Neural crest cell (in vitro differentiated cells): ENCODE measurements around the gene DGCR6. TPM values are rescaled to one million over a fixed set of nuclear protein-coding genes. Genes with fewer than 3 reads are reported as not detected.
"Not testable (repeated sequence)": the region's sequence is repeated elsewhere in the genome, so short reads cannot be mapped to it uniquely, and the experiment has no call there.

Source experiments
- DNase-seq: peaks from one replicate; pipeline ENCODE4 v3.0.0; 2021; ENCODE audit warnings: low read depth, mixed read lengths, low spot score
- H3K27ac Mint-ChIP-seq: one replicate; pipeline ENCODE4 v1.8.0; 2021; ENCODE audit warnings: mild to moderate bottlenecking, mixed read lengths; ENCODE audit not compliant: unreplicated experiment
- H3K27me3 Mint-ChIP-seq: 2 replicates; pipeline ENCODE4 v1.8.0; 2021; ENCODE audit warnings: low read depth, mild to moderate bottlenecking, mixed read lengths
- H3K36me3 Mint-ChIP-seq: 2 replicates; pipeline ENCODE4 v1.8.0; 2021; ENCODE audit warnings: low read depth, mild to moderate bottlenecking, mixed read lengths
- H3K4me1 Mint-ChIP-seq: 2 replicates; pipeline ENCODE4 v1.8.0; 2021; ENCODE audit warnings: mixed read lengths
- H3K4me3 Mint-ChIP-seq: one replicate; pipeline ENCODE4 v1.8.0; 2021; ENCODE audit warnings: mild to moderate bottlenecking, mixed read lengths
- H3K9me3 Mint-ChIP-seq: 2 replicates; pipeline ENCODE4 v1.8.0; 2021; ENCODE audit warnings: mixed read lengths
- total RNA-seq: library from RNA; stranded (reverse); gene quantifications from 2 replicates; pipeline ENCODE4 v1.2.1, GENCODE V29; 2021
- TF ChIP-seq, protein P1 (sequence below): fragments of 200-600 bp; sonication (generic); conservative IDR thresholded peaks from 2 replicates; pipeline ENCODE4 v1.5.0; 2021; ENCODE audit warnings: antibody characterized with exemption, mild to moderate bottlenecking

The DGCR6 gene
- total RNA-seq, 1 donor from 2014 or later, result 4.9 TPM

DNA sequence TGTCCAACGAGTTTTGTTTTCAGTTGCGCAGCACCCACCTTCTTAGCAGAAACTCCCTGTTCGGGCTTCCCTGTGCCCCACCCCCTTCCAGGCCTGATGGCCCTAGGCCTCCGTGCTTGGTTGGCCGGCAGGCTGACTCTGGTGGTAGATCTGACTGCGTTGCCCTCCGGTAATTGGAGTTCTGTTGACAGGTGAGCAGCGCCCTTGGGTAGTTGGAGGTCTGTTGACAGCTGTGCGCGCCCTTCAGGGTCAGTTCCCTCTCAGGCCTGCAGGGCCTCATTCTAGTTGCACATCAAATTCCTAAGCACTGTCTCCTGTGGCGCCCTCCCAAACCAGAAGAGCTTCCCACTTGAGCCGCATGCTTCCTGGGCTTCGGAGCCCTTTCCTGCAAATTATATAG, 776 bp downstream of the DGCR6 start:
- TF ChIP-seq, protein P1, sequence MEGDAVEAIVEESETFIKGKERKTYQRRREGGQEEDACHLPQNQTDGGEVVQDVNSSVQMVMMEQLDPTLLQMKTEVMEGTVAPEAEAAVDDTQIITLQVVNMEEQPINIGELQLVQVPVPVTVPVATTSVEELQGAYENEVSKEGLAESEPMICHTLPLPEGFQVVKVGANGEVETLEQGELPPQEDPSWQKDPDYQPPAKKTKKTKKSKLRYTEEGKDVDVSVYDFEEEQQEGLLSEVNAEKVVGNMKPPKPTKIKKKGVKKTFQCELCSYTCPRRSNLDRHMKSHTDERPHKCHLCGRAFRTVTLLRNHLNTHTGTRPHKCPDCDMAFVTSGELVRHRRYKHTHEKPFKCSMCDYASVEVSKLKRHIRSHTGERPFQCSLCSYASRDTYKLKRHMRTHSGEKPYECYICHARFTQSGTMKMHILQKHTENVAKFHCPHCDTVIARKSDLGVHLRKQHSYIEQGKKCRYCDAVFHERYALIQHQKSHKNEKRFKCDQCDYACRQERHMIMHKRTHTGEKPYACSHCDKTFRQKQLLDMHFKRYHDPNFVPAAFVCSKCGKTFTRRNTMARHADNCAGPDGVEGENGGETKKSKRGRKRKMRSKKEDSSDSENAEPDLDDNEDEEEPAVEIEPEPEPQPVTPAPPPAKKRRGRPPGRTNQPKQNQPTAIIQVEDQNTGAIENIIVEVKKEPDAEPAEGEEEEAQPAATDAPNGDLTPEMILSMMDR, result no peak
- DNase-seq, result no peak
- H3K4me3 Mint-ChIP-seq, result no peak overlapping the region
- H3K27ac Mint-ChIP-seq, result no peak overlapping the region
- H3K4me1 Mint-ChIP-seq, result no peaks in the 10 kb centered on the region
- H3K36me3 Mint-ChIP-seq, result no peaks in the 10 kb centered on the region
- H3K27me3 Mint-ChIP-seq, result no peaks in the 10 kb centered on the region
- H3K9me3 Mint-ChIP-seq, result no peaks in the 10 kb centered on the region

- Mint-ChIP-seq H3K27ac (no peak overlapping the region), H3K9me3 (no peaks in the 10 kb centered on the region), H3K4me1 (no peaks in the 10 kb centered on the region), H3K4me3 (no peak overlapping the region), H3K27me3 (no peaks in the 10 kb centered on the region), H3K36me3 (no peaks in the 10 kb centered on the region)
- TF ChIP-seq, protein P1, result no peak
- no peak for DNase-seq
These were observed 3.4 kb downstream of the DGCR6 start for GRCh38 chr22:18909556-18909955.

DNA sequence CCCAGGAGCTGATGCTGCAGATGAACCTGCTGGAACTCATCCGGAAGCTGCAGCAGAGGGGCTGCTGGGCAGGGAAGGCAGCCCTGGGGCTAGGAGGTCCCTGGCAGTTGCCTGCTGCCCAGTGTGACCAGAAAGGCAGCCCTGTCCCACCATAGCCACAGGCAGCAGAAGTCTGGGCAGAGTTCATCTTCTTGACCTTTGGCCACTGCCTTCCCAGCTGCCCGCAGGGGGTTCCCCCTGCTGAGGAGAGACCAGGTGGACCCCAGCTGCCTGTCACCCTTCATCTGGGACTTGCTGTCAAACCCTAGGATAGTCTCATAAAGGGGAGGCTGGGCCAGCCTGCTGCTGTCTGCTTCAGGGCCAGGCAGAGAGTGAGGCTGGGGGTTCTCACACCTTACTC, 5.4 kb downstream of the DGCR6 start:
- not testable (repeated sequence) for H3K27ac Mint-ChIP-seq, H3K9me3 Mint-ChIP-seq, H3K36me3 Mint-ChIP-seq, H3K4me1 Mint-ChIP-seq, H3K4me3 Mint-ChIP-seq, H3K27me3 Mint-ChIP-seq, DNase-seq

- not testable (repeated sequence) for H3K36me3 Mint-ChIP-seq, DNase-seq, H3K27me3 Mint-ChIP-seq, H3K4me1 Mint-ChIP-seq, H3K27ac Mint-ChIP-seq, H3K4me3 Mint-ChIP-seq, H3K9me3 Mint-ChIP-seq
These were observed 6.3 kb downstream of the DGCR6 start for GRCh38 chr22:18912264-18912946.

DNA sequence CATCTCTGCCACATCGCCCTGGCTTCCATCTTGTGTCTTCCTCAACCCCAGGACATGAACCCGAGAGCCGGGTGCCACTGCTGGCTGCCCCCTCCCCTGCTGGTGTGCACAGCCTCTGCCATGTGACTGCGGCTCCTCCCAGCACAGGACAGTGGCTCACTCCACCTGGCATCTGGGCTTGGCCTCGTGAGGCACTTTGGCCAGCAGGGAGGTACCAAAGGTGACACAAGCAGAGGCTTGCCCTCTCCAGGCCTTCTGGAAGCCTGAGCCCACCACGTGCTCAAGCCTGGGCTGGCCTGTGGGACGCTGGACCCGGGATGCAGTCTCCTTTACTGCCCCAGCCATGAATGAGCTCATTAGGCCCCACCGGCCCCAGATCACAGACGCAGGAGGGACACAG, 8.4 kb downstream of the DGCR6 start:
- H3K4me1 Mint-ChIP-seq, H3K9me3 Mint-ChIP-seq, H3K36me3 Mint-ChIP-seq, H3K4me3 Mint-ChIP-seq, H3K27ac Mint-ChIP-seq, DNase-seq, H3K27me3 Mint-ChIP-seq: not testable (repeated sequence)

- H3K36me3 Mint-ChIP-seq, H3K9me3 Mint-ChIP-seq, H3K27me3 Mint-ChIP-seq, H3K4me1 Mint-ChIP-seq, H3K27ac Mint-ChIP-seq, H3K4me3 Mint-ChIP-seq, DNase-seq: not testable (repeated sequence)
These were observed 9.4 kb downstream of the DGCR6 start for GRCh38 chr22:18915550-18915949.

DNA sequence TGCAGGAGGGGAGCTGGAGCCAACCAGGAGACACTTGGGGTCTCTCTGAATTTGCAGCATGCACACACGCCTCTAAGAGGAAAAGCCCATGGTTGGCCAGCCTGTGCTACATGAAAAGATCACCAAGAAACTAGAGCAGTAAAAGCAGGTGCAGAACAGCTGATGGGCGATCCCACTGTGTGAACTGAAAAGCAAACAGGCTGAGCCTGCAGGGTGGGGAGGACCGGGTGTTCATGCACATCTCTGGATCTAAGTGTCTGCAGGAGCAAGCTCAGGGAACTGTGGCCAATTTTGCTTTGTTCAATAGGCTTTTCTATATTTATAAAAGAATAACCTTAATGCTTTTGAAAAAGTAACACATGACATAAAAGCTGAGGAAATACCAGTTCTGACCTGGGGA, 11.7 kb downstream of the DGCR6 start:
- H3K27ac Mint-ChIP-seq, H3K36me3 Mint-ChIP-seq, H3K9me3 Mint-ChIP-seq, H3K27me3 Mint-ChIP-seq, DNase-seq, H3K4me3 Mint-ChIP-seq, H3K4me1 Mint-ChIP-seq: not testable (repeated sequence)

- H3K27ac Mint-ChIP-seq, H3K4me1 Mint-ChIP-seq, H3K36me3 Mint-ChIP-seq, H3K4me3 Mint-ChIP-seq, DNase-seq, H3K27me3 Mint-ChIP-seq, H3K9me3 Mint-ChIP-seq: not testable (repeated sequence)
These were observed 14.3 kb downstream of the DGCR6 start for GRCh38 chr22:18920257-18920902.
